HTERT RPE-1 (cell line): ENCODE measurements around the gene DAP.

ENCODE experiments used
- in situ Hi-C: fragments of 300-500 bp; cut with MboI; formaldehyde crosslinking; loops from 4 replicates; pipeline ENCODE4 v1.14.3; 2020; ENCODE audit warnings: low sequenced_read_pairs

Gene DAP

GRCh38 chr5:10761933-10762775 lies 1.1 kb upstream of the DAP start:
- in situ Hi-C loops: no loop called here

- in situ Hi-C loops: no loop called here
Observed at GRCh38 chr5:10760921-10761184, 181 bp downstream of the DAP start.

GRCh38 chr5:10760096-10760920 lies 726 bp downstream of the DAP start:
- in situ Hi-C loops: no loop called here

DNA sequence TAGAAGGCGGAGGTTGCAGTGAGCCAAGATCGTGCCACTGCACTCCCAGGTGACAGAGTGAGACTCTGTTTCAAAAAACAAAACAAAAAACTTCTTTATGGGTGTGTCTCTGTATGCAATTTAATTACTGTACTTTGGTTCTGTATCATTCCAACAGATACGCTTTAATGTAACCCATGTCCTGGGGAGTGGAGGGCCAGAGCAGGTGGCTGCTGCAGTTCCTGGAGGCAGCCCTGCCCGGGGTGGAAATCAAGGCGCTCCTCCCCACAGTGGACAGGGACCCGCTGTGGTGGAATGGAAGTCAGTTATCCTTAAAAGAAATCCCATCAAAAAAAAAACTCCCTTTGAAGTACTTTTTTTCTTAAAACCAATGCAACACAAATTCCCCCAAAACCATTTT lies 1.9 kb downstream of the DAP start:
- in situ Hi-C loops: no loop called here

DNA sequence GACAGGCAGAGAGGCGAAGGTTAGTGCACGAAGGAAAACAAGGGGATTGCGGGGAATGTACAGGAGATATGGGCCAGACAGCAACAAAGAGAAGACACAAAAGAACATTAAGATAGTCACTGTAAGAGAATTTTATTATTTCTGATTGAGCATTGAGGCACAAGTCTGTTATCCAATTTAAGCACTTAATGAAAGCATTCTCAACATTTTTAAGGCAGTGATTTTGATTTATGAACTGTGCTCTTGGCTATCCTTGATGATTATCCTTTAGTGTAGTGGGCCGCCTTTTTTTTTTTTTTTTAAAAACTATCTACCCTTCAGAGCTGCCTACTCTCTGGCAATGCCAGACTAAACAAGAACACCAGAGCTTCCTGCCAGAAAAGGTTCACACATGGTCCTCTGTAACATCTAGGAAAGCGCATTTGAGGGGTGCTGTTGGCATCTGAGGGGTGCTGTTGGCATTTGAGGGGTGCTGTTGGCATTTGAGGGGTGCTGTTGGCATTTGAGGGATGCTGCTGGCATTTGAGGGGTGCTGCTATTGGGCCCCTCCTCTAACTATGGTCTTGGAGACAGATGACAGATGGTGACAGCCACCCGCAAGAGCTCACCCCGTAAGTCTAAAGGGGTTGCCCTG lies 3.0 kb downstream of the DAP start:
- in situ Hi-C loops: no loop called here

- in situ Hi-C loops: no loop called here
Observed at GRCh38 chr5:10757043-10757442, 4.0 kb downstream of the DAP start.

- in situ Hi-C loops: no loop called here
Observed at GRCh38 chr5:10756549-10756948, 4.5 kb downstream of the DAP start.

GRCh38 chr5:10753178-10753577 lies 7.9 kb downstream of the DAP start:
- in situ Hi-C loops: no loop called here

- in situ Hi-C loops: no loop called here
Observed at GRCh38 chr5:10752451-10752850, 8.6 kb downstream of the DAP start.

GRCh38 chr5:10750909-10751308 lies 10.1 kb downstream of the DAP start:
- in situ Hi-C loops: no loop called here

GRCh38 chr5:10747678-10748622 lies 13.1 kb downstream of the DAP start:
- in situ Hi-C loops: no loop called here

GRCh38 chr5:10746711-10747110 lies 14.3 kb downstream of the DAP start:
- in situ Hi-C loops: no loop called here

- in situ Hi-C loops: no loop called here
Observed at GRCh38 chr5:10745133-10745532, 15.9 kb downstream of the DAP start.

GRCh38 chr5:10744681-10745080 lies 16.4 kb downstream of the DAP start:
- in situ Hi-C loops: no loop called here

DNA sequence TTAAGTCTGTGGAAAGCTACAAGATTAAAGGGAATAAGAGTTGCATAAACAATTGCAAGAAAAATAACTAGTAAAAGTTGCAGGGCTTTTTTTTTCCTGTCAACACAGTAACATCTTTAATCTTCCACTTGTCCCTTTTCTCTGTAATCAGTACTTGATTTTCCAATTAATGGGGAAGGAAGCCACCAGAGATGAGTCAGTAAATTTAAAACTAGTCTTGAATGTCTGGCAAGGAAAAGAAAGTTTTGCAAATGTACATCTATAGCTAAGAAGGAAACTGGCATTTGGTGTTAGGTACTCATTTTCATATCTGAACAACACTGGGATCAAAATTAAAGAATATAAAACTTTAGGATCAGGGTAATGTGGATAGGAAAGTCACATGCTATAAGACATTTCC lies 17.1 kb downstream of the DAP start:
- in situ Hi-C loops: no loop called here

GRCh38 chr5:10743526-10743925 lies 17.5 kb downstream of the DAP start:
- in situ Hi-C loops: no loop called here

- in situ Hi-C loops: no loop called here
Observed at GRCh38 chr5:10741661-10742060, 19.4 kb downstream of the DAP start.

DNA sequence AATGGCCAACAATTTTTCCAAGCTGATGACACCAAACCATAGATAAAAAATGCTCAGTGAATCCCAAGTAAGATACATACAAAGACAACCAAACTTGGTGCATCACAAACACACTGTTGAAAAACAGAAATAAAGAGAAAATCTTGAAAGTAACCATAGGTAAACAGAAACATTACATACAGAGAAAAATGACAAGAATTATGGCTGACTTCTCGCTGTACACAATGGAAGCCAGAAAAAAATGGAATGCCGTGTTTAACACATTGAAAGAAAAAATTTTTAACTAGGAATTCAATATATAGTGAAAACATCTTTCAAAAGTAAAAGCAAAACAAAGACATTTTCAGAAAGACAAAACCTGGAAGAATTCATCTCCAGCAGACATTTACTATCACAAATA lies 20.6 kb downstream of the DAP start:
- in situ Hi-C loops: no loop called here

DNA sequence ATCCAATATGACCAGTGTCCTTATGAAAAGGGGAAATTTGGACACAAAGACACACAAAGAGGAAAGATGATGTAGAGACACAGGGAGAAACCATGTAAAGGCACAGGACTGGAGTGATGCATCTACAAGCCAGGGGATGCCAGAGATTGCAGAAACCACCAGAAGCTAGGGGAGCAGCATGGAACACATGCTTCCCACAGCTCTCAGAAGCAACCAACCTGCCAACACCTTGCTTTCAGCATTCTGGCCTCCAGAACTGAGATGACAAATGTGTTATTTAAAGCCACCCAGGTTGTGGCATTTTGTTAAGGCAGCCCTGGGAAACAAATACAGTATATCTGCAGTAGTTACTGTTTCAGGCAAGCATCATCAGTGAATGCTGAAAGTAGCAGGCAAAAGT lies 23.2 kb downstream of the DAP start:
- in situ Hi-C loops: no loop called here

DNA sequence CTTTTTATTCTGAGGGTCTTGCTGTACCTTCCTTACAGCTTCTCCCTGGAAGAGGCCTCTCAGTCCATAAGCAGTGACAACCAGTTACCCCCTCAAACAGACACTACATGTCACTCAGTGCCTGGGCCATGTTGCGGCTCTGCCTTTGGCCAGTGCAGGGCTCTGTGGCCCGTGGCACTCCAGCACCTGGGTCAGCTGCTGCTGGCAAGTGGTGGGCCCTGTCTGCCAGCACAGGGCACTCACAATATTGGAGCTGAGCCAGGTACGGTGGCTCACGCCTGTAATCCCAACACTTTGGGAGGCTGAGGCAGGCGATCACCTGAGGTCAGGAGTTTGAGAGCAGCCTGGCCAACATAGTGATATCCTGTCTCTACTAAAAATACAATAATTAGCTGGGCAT lies 24.2 kb downstream of the DAP start:
- in situ Hi-C loops: no loop called here

DNA sequence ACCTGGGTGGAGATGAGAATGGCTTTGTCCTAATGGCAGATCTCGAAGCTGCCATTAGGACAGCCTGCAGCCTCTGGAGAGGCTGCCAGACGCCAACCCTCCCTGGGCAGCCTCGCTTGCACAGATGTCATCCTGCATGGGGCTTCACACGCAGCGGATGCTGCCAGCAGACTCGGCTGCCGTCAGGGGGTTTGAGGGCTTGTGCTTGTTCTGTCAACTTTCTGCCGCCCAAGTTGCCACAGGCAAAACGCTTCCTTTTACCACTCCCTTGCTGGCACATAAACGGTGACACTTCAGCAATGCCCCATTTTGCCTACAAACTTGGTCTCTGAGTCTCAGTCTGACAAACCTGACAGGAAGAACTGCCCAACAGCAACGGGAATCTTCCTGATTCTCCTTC lies 24.7 kb downstream of the DAP start:
- in situ Hi-C loops: no loop called here
